ENCODE results near the gene KDM5C.

Gene KDM5C

DNA sequence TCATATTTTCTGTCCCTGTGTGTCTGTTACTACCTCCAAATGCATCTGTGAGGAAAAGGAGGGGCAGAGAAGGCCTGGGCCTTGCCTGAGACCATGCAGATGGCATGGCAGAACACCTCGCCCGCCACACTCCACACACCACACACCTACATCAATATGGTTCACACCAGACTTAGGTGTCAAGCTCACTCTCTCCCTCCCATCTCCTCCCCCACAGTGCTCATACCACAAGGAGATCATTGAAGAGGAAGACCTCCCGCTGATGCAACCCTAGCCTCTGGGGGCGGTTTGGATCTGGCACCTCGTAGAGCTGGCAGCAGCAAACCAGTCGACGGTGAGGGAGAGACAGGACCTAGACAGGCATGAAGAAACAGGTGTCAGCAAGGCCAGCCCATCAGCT is 16.6 kb upstream of the KDM5C start:
- DNase-seq (ENCODE audit: low read depth): no peak
- H3K4me3 ChIP-seq (ENCODE audit: low read depth, low read length): no peak overlapping the region
- in situ Hi-C loops (cut with HindIII; ENCODE audit: low sequenced_read_pairs): no loop called here
- TF ChIP-seq, protein P1, sequence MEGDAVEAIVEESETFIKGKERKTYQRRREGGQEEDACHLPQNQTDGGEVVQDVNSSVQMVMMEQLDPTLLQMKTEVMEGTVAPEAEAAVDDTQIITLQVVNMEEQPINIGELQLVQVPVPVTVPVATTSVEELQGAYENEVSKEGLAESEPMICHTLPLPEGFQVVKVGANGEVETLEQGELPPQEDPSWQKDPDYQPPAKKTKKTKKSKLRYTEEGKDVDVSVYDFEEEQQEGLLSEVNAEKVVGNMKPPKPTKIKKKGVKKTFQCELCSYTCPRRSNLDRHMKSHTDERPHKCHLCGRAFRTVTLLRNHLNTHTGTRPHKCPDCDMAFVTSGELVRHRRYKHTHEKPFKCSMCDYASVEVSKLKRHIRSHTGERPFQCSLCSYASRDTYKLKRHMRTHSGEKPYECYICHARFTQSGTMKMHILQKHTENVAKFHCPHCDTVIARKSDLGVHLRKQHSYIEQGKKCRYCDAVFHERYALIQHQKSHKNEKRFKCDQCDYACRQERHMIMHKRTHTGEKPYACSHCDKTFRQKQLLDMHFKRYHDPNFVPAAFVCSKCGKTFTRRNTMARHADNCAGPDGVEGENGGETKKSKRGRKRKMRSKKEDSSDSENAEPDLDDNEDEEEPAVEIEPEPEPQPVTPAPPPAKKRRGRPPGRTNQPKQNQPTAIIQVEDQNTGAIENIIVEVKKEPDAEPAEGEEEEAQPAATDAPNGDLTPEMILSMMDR (IDR thresholded peaks at IDR 0.05; ENCODE audit: low read depth, low read length, missing control alignments): no peak

DNA sequence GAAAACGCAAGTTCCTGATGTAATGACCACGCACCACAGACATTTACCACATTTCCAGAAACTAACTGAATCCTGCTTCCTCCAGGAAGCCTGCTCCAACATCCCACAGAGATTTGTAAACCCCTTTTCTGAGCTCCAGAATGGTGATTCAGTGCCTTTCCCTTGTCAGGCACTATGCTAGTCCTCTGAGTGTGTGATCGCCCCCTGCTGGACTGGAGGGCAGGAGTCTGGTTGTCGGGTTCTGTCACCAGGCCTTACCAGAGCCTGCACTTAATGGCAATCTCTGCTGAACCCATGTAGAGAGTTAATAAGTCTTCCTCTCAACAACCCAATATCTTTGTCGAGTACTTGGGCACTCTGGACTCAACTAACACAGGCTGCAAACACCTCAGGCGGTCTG is 14.5 kb upstream of the KDM5C start:
- TF ChIP-seq, protein P1 (IDR thresholded peaks at IDR 0.05; ENCODE audit: low read depth, low read length, missing control alignments): peak; percentile 4
- no peak overlapping the region for H3K4me3 ChIP-seq (ENCODE audit: low read depth, low read length)
- DNase-seq (ENCODE audit: low read depth): no peak
- in situ Hi-C loops (cut with HindIII; ENCODE audit: low sequenced_read_pairs): no loop called here

DNA sequence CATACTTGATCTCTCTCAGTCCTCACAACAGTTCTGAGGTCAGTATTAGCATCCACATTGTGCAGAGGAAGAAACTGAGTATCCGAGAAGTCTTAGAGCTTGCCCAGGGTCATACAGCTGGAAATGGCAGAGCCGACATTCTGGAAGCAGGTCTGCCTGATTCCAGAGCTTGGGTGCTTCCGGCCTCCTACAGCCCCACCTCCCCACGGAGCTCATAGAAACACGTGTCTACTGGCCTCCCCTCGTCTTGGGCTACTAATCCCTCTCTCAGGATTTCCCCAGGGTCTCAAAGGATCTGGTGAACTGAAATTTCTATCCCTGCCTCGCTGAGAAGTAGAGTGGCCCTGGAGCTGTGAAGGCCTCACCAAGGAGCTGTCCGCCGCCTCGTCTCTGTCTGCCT is 12.0 kb upstream of the KDM5C start:
- no peak overlapping the region for H3K4me3 ChIP-seq (ENCODE audit: low read depth, low read length)
- TF ChIP-seq, protein P1 (IDR thresholded peaks at IDR 0.05; ENCODE audit: low read depth, low read length, missing control alignments): no peak
- no peak for DNase-seq (ENCODE audit: low read depth)
- in situ Hi-C loops (cut with HindIII; ENCODE audit: low sequenced_read_pairs): no loop called here

DNA sequence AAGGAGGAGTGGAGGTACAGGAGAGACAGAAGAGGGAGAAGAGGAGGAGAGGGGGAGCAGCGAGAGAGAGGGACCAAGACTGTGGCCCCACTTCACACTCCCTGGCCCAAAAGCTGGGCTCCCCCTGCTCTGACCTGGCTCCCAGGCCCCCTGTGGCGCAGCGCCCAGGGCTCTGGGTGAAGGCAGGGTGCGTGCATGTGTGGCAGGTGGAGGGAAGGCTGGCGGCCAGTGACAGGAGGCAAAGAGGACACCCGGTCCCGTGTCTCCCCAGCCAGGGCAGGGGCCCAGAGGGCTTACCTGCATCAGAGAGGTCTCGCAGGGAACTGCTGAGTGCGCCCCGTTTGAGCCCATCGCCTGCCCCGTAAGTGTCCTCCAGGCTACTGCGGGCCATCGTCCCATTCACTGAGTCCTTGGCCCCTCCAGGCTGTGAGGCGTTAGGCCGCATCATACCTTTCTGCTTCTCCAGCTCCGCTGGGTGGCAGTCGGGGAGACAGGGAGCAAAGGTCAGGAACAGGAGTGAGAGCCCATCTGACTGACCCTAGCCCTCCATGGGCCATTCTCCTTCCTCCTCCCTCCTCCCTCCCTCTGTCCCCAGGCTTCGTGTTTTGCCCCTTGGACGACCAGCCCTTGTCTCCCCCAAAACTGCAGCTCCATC is 11.1 kb upstream of the KDM5C start:
- in situ Hi-C loops (cut with HindIII; ENCODE audit: low sequenced_read_pairs): no loop called here
- TF ChIP-seq, protein P1 (IDR thresholded peaks at IDR 0.05; ENCODE audit: low read depth, low read length, missing control alignments): no peak
- H3K4me3 ChIP-seq (ENCODE audit: low read depth, low read length): no peak overlapping the region
- DNase-seq (ENCODE audit: low read depth): no peak

DNA sequence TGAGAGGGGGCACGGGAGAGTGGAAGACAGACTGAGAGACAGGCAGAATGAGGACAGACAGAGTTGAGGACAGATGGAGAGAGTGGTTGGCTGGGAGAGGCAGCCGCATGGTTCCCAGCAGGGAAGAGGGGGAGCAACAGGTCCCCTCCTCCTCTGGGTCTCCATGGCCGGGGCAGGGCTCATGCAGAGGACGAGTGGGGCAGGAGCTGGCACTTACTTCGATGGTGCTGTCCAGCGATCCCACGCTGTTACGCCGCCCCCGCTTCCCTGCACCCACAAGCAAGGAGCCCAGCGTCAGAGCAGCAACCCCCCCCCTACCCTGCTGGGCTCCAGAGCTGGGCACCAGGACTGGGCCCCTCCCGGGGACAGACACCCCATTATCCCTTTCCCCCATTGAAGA is 10.6 kb upstream of the KDM5C start:
- in situ Hi-C loops (cut with HindIII; ENCODE audit: low sequenced_read_pairs): no loop called here

DNA sequence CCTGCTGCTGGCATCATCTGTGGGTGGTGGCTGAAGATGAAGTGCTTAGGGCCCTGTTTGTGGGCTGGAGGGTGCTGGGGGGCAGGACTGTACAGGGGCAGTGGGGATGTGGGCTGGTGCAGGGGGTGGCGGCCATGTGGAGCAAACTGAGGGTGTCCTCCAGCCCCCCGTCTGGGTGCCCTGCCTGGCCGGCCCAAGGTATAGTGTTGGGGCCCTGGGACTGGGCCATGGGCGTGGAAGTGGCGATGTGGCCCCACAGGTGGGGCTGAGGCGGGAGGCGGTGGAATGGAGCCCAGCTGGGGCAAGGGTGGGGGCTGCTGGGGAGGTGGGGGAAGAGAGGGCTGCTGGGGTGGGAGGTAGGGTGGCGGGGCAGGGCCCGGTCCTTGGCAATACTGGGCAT is 9.5 kb upstream of the KDM5C start:
- DNase-seq (ENCODE audit: low read depth): no peak
- TF ChIP-seq, protein P1 (IDR thresholded peaks at IDR 0.05; ENCODE audit: low read depth, low read length, missing control alignments): no peak
- in situ Hi-C loops (cut with HindIII; ENCODE audit: low sequenced_read_pairs): no loop called here
- no peak overlapping the region for H3K4me3 ChIP-seq (ENCODE audit: low read depth, low read length)

More for the DNA sequence above, 10.6 kb upstream of the KDM5C start:
- DNase-seq (ENCODE audit: low read depth): no peak
- H3K4me3 ChIP-seq (ENCODE audit: low read depth, low read length): no peak overlapping the region
- TF ChIP-seq, protein P1 (IDR thresholded peaks at IDR 0.05; ENCODE audit: low read depth, low read length, missing control alignments): no peak

Measured in astrocyte of the cerebellum (primary cell).